Glutamatergic neuron (in vitro differentiated cells): ENCODE measurements around the gene ACTR3C. TPM values are rescaled to one million over a fixed set of nuclear protein-coding genes. Genes with fewer than 3 reads are reported as not detected.

ENCODE experiments used
- DNase-seq: peaks from one replicate; pipeline ENCODE4 v3.0.0; 2022
- H3K27ac Mint-ChIP-seq: one replicate; pipeline ENCODE4 v1.8.0; 2020; ENCODE audit warnings: mild to moderate bottlenecking, mixed read lengths, inconsistent platforms; ENCODE audit not compliant: unreplicated experiment
- H3K27me3 Mint-ChIP-seq: one replicate; pipeline ENCODE4 v1.8.0; 2020; ENCODE audit warnings: mild to moderate bottlenecking, moderate library complexity, mixed read lengths, inconsistent platforms; ENCODE audit not compliant: unreplicated experiment
- H3K36me3 Mint-ChIP-seq: one replicate; pipeline ENCODE4 v1.8.0; 2020; ENCODE audit warnings: mild to moderate bottlenecking, mixed read lengths, inconsistent platforms; ENCODE audit not compliant: unreplicated experiment
- H3K4me1 Mint-ChIP-seq: one replicate; pipeline ENCODE4 v1.8.0; 2020; ENCODE audit warnings: mild to moderate bottlenecking, low read depth, mixed read lengths, inconsistent platforms; ENCODE audit not compliant: unreplicated experiment
- H3K4me3 Mint-ChIP-seq: one replicate; pipeline ENCODE4 v1.8.0; 2020; ENCODE audit warnings: mild to moderate bottlenecking, mixed read lengths, inconsistent platforms; ENCODE audit not compliant: unreplicated experiment
- H3K9me3 Mint-ChIP-seq: one replicate; pipeline ENCODE4 v1.8.0; 2020; ENCODE audit warnings: mild to moderate bottlenecking, moderate library complexity, mixed read lengths, inconsistent platforms; ENCODE audit not compliant: unreplicated experiment
- total RNA-seq: library from RNA; stranded (reverse); fragmentation: NEBNext Ultra II Directional; extraction: Animal tissue kit (Norgen Biotek cat#: 25700); gene quantifications from one replicate; pipeline ENCODE4 v1.2.1, GENCODE V29; 2021; ENCODE audit not compliant: unreplicated experiment
- TF ChIP-seq, protein P1 (sequence below): fragments of 200-600 bp; sonication (generic); IDR thresholded peaks from one replicate; pipeline ENCODE4 v1.5.0; 2021; ENCODE audit not compliant: partially characterized antibody, unreplicated experiment

ACTR3C gene
- total RNA-seq, 1 donor from 2014 or later, result not detected

DNA sequence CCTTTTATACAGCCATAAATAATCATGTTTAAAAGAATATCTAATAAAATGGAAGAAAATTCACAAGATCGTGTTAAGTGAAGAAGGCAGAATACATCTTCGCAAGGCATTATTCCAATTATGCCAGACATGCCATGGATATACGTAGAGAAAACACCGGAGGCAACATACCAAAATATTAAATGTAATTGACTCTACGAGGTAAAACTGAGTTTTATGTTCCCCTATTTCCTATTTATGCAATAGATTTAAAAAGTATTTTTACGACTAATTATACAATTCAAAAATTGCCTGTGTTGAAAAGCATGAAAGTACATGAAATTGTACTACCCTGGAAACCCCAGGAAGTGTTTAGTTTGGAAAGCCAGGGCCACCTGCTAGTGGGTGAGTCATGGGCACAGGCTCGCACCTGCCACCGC, 44.3 kb upstream of the ACTR3C start:
- peak overlapping the region; percentile 78 for H3K4me3 Mint-ChIP-seq
- H3K27ac Mint-ChIP-seq, result peak overlapping the region; percentile 91
- no peaks in the 10 kb centered on the region for H3K36me3 Mint-ChIP-seq
- peaks cover 10% of the 10 kb centered on the region for H3K4me1 Mint-ChIP-seq
- peaks cover 3% of the 10 kb centered on the region for H3K27me3 Mint-ChIP-seq
- peaks cover 16% of the 10 kb centered on the region for H3K9me3 Mint-ChIP-seq
- no peak for DNase-seq
- TF ChIP-seq, protein P1, sequence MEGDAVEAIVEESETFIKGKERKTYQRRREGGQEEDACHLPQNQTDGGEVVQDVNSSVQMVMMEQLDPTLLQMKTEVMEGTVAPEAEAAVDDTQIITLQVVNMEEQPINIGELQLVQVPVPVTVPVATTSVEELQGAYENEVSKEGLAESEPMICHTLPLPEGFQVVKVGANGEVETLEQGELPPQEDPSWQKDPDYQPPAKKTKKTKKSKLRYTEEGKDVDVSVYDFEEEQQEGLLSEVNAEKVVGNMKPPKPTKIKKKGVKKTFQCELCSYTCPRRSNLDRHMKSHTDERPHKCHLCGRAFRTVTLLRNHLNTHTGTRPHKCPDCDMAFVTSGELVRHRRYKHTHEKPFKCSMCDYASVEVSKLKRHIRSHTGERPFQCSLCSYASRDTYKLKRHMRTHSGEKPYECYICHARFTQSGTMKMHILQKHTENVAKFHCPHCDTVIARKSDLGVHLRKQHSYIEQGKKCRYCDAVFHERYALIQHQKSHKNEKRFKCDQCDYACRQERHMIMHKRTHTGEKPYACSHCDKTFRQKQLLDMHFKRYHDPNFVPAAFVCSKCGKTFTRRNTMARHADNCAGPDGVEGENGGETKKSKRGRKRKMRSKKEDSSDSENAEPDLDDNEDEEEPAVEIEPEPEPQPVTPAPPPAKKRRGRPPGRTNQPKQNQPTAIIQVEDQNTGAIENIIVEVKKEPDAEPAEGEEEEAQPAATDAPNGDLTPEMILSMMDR, result no peak

DNA sequence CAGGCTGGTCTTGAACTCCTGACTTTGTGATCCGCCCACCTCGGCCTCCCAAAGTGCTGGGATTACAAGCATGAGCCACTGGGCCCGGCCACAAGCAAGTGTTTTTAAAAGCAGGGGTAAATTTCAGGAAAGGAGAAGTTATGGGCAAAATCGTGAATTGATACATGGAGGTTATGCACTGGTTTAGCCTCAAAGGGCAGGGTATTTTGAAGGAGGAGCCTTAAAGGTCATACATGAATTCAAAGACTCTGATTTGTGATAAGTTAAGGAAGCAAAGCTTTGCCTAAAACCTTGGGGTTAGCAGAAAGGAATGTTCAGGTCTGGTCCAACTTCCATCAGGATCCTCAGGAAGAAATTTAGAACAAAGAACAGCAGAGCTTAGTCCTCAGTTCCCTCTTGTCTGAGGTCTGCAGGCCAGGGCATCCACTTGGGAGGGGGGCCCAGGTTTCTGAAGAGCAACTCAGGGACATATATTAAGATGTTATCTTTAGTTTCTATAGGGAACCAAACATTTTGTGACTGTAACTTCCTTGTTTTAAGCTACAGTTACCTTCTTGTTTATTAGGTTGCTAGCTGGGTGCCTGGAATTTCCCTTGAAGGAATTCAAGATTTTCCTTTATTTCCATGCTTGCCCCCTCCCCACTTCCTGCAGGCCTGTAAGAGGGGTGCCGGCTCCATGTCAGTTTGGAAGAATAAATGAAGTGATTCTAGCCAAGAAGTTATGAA, 42.5 kb upstream of the ACTR3C start:
- Mint-ChIP-seq H3K36me3 (no peaks in the 10 kb centered on the region), H3K4me3 (no peak overlapping the region), H3K27me3 (peaks cover 4% of the 10 kb centered on the region), H3K27ac (no peak overlapping the region), H3K4me1 (peaks cover 16% of the 10 kb centered on the region), H3K9me3 (peaks cover 15% of the 10 kb centered on the region)
- TF ChIP-seq, protein P1, result no peak
- DNase-seq, result no peak

DNA sequence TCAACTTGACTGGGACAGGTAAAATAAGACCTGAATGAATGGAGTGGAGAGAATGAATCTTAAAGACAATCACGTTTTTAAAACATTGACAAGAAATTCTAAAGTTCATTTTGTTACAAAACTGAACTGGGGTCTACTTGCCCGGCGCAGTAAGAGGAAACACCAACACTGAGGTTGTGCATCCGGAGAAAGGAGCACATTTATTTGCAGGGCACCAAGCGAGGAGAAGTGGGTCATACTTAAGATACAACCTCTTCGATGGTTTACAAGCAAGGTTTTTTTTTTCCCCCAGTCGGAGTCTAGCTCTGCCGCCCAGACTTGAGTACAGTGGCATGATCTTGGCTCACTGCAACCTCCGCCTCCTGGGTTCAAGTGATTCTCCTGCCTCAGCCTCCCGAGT, 41.8 kb upstream of the ACTR3C start:
- H3K4me3 Mint-ChIP-seq, result no peak overlapping the region

DNA sequence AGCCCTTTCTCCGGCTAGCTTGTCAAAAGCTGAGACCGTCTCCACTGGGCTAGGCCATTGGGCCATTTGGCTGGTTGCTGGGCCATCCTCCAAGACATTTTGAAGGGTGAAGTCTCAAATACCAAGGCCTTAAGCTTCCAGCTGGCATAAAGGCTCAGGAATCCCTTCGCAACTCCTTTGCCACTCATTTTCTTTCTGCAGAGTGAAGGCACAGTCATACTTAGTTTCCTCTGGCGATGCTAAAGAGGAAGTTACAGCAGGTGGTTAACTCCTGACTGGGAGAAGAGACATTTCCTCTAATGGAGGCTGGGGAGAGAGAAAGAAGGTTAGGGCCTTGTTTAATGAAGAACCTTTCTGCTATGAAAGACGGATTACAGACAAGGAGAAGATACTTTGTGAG, 40.5 kb upstream of the ACTR3C start:
- TF ChIP-seq, protein P1, result no peak
- Mint-ChIP-seq H3K4me3 (no peak overlapping the region), H3K27me3 (peaks cover 3% of the 10 kb centered on the region), H3K27ac (no peak overlapping the region), H3K36me3 (no peaks in the 10 kb centered on the region), H3K9me3 (peaks cover 12% of the 10 kb centered on the region), H3K4me1 (peaks cover 12% of the 10 kb centered on the region)
- no peak for DNase-seq

More for the DNA sequence above, 41.8 kb upstream of the ACTR3C start:
- Mint-ChIP-seq H3K27me3 (peaks cover 4% of the 10 kb centered on the region), H3K9me3 (peaks cover 12% of the 10 kb centered on the region), H3K27ac (no peak overlapping the region), H3K36me3 (no peaks in the 10 kb centered on the region), H3K4me1 (peaks cover 12% of the 10 kb centered on the region)
- no peak for DNase-seq
- TF ChIP-seq, protein P1, result no peak

DNA sequence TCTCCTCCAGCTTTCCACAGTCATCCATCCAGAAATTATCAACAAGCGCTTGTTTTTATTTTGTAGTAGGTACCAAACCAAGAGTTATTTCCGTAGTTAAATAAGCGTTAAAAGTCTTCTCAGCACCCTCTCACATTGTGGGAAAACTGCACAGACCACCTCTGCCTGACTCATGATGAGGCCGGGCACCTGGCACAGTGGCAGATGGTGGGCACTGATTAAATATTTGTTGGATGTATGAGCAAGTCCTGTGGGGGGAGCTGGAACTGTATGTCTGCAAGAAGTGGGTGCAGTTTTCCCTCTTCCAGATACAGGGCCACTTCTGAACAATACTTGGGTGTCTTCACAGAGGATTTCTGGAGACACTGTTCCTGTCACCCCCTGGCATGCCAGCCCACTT, 40.0 kb upstream of the ACTR3C start:
- Mint-ChIP-seq H3K27ac (no peak overlapping the region), H3K4me3 (no peak overlapping the region), H3K4me1 (peaks cover 12% of the 10 kb centered on the region), H3K36me3 (no peaks in the 10 kb centered on the region), H3K9me3 (peaks cover 12% of the 10 kb centered on the region), H3K27me3 (peaks cover 3% of the 10 kb centered on the region)
- no peak for DNase-seq
- TF ChIP-seq, protein P1, result no peak
